Astrocyte of the cerebellum (primary cell): ENCODE data around the gene PKDCC.

Experiments used
- DNase-seq: peaks from one replicate; pipeline ENCODE4 v3.0.0-alpha.2; 2011; ENCODE audit warnings: low read depth
- H3K4me3 ChIP-seq: 2 replicates; pipeline ENCODE4 v1.5.1; 2011; ENCODE audit warnings: mild to moderate bottlenecking, low read depth, low read length, moderate library complexity
- in situ Hi-C: cut with HindIII; loops from 2 replicates; pipeline ENCODE4 v1.10.0; 2017; ENCODE audit warnings: low sequenced_read_pairs
- TF ChIP-seq, protein P1 (sequence below): IDR thresholded peaks from 2 replicates; pipeline ENCODE4 v1.5.1; 2012; ENCODE audit warnings: low read length, low read depth, moderate library complexity, mild to moderate bottlenecking; ENCODE audit errors: missing control alignments

The PKDCC gene

DNA sequence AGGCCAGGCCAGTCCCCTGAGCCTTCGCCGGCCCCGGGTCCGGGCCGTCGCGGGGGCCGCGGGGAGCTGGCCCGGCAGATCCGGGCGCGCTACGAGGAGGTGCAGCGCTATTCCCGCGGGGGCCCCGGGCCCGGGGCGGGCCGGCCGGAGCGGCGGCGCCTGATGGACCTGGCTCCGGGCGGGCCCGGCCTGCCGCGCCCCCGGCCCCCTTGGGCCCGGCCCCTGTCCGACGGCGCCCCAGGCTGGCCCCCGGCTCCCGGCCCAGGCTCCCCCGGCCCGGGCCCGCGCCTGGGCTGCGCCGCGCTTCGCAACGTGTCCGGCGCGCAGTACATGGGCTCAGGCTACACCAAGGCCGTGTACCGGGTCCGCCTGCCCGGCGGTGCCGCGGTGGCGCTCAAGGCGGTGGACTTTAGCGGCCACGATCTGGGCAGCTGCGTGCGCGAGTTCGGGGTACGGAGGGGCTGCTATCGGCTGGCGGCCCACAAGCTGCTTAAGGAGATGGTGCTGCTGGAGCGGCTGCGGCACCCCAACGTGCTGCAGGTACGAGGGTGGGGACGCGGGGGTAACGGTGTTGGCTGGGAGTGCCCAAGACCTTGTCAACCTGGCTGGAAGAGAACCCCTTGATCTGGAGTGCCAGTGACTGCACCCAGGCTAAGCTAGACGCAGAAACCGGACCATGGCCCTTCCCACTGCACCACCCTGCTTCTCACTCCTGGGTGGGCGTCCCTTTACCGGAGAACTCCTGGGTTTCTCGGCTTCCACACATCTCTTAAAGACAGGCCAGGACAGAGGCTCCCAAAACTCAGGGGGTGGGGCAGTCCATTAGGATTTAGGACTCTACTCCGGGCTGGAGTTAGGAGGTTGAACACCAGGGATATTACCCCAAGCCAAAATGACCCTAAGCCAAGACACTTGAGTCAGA, 739 bp downstream of the PKDCC start:
- H3K4me3 ChIP-seq = peak overlapping the region; percentile 71
- in situ Hi-C loops = no loop called here
- TF ChIP-seq, protein P1, sequence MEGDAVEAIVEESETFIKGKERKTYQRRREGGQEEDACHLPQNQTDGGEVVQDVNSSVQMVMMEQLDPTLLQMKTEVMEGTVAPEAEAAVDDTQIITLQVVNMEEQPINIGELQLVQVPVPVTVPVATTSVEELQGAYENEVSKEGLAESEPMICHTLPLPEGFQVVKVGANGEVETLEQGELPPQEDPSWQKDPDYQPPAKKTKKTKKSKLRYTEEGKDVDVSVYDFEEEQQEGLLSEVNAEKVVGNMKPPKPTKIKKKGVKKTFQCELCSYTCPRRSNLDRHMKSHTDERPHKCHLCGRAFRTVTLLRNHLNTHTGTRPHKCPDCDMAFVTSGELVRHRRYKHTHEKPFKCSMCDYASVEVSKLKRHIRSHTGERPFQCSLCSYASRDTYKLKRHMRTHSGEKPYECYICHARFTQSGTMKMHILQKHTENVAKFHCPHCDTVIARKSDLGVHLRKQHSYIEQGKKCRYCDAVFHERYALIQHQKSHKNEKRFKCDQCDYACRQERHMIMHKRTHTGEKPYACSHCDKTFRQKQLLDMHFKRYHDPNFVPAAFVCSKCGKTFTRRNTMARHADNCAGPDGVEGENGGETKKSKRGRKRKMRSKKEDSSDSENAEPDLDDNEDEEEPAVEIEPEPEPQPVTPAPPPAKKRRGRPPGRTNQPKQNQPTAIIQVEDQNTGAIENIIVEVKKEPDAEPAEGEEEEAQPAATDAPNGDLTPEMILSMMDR = no peak
- DNase-seq = no peak

DNA sequence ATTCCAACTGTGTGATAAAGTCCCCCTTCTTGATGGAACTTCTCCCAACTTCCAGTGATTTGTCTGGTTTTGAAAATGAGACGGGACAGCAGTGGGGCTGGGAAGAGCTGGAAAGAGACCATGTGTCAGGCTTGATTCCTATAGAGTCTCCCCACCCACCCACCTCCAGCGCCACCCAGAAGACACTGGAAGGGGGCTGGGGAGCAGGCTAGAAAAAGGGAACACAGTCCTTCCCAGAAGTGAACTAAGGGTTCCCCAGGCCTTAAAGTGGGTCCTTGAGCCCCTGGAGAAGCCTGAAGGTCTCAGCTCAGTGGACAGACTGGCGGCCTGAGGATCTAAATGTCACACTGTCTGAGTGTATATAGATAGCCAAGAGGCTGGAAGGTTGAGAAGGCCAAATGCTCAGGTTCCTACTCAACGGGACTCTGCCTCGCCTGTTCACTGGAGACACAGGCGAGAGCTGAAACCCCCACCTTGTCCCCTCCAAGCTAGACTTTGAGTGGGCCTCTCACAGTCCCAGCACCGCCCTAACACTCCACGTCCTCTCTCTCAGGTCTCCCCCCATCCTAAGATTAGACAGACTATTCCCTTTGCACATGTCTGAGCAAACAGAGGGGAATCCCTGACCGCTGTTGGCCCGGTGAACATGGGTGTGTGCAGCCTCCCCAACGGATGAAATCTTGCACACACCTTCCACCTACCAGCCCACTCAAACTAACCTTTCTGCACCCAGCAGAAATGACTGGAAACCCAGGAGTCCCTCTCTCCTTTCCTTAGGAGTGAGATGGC, 1.6 kb downstream of the PKDCC start:
- no peak for DNase-seq
- in situ Hi-C loops = no loop called here
- H3K4me3 ChIP-seq = peak overlapping the region; percentile 71
- TF ChIP-seq, protein P1 = no peak

DNA sequence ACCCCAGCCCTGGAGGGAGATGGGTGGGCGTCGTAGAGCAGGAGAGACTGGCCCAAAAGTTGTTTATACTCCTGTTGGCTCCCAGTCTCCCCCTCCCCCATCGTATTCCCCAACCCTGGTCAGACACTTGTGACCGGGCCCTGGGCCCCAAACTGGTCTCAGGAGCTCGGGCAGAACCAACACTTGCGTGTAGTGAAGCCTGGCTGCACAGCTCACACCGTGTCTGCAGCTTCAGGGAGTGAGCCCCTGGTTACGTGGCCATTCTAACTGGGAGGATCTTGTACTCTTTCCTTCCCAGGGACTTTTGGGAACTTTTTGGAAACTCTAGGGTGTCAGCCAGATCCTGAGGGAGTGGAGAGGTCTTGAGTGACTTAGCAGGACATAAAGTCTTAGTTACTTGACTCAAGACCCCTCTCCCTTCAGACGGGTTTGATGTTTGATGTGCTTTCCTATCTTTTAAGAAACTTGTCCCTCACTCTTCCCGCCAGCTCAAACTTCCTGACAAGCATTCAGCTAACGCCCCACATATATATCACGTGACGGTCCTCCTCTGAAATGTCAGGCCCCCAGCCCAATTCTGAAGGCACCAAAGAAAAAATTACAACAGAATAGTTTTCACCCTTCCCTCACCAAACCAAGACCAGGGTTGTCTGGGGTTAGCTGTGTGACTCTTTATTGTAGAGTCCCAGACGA, 2.3 kb downstream of the PKDCC start:
- in situ Hi-C loops = no loop called here

DNA sequence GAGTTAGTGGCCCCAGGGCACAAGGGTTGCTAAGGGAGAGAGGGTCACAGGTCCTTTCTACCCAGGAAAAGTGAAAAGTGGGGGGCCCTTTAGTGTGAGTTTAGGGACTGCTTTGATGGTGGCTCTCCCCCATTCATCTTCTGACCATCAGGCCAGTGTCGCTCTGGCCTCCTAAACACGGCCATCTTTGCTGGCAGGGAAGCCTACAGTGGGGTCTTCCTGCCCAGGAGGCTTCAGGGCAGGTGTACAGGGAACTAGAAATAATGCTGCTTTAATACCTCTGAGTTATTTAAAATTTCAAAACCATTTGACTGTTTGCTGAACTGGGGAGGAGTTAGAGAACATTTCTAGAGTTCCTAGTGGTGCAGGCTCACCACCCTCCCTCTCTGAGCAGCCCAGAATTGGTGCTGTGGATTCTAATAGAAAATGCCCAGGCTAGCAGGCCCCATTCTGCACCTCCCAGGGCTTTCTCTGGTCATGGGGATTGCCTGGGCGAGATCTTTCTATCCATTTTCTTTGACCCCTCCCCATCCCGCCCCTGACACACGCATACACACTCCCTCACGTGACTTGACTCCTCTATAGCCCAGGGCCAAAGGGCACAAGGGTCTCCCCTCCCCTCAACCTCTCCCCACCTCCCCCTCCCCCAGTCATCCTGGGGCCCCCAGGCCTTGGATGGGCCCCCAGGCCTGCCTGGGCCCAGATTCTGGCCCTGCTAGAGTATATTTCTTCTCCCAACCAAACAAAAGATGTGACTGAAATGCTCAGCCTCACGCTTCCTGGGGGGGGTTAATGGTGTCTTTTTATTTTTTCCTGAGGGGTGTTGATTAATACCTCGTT, 3.1 kb downstream of the PKDCC start:
- TF ChIP-seq, protein P1 = no peak
- no peak for DNase-seq
- peak overlapping the region; percentile 71 for H3K4me3 ChIP-seq
- in situ Hi-C loops = no loop called here

More for the DNA sequence above, 2.3 kb downstream of the PKDCC start:
- H3K4me3 ChIP-seq = peak overlapping the region; percentile 71
- no peak for DNase-seq
- TF ChIP-seq, protein P1 = no peak

- in situ Hi-C loops = no loop called here
- TF ChIP-seq, protein P1 = no peak
- peak overlapping the region; percentile 71 for H3K4me3 ChIP-seq
- DNase-seq = no peak
Measured at GRCh38 chr2:42051543-42052235, 3.9 kb downstream of the PKDCC start.
